Hepatocyte (in vitro differentiated cells): ENCODE data around the gene MGME1. TPM values are rescaled to one million over a fixed set of nuclear protein-coding genes. Genes with fewer than 3 reads are reported as not detected.

Experiments
- DNase-seq: peaks from one replicate; pipeline ENCODE4 v3.0.0-alpha.2; 2016; ENCODE audit warnings: low spot score
- H2AFZ ChIP-seq: fragments of 200-600 bp; sonication (generic); 2 replicates; pipeline ENCODE4 v1.6.0; 2016; ENCODE audit warnings: antibody characterized with exemption, mild to moderate bottlenecking
- H3K27ac ChIP-seq: fragments of 200-600 bp; sonication (generic); 2 replicates; pipeline ENCODE4 v1.5.1; 2016; ENCODE audit warnings: mild to moderate bottlenecking
- H3K27me3 ChIP-seq: fragments of 200-600 bp; sonication (generic); 2 replicates; pipeline ENCODE4 v1.6.1; 2016
- H3K36me3 ChIP-seq: fragments of 200-600 bp; sonication (generic); replicated peaks from 2 replicates; pipeline ENCODE4 v1.5.1; 2016; ENCODE audit warnings: low read depth; ENCODE audit not compliant: insufficient read depth
- H3K4me1 ChIP-seq: fragments of 200-600 bp; sonication (generic); 2 replicates; pipeline ENCODE4 v1.5.1; 2016; ENCODE audit warnings: mild to moderate bottlenecking, moderate library complexity; ENCODE audit not compliant: insufficient read depth
- H3K4me2 ChIP-seq: fragments of 200-600 bp; sonication (generic); 2 replicates; pipeline ENCODE4 v1.6.0; 2016
- H3K4me3 ChIP-seq: fragments of 200-600 bp; sonication (generic); 2 replicates; pipeline ENCODE4 v1.5.1; 2016; ENCODE audit warnings: mild to moderate bottlenecking
- H3K79me2 ChIP-seq: fragments of 200-600 bp; sonication (generic); 2 replicates; pipeline ENCODE4 v1.6.0; 2017; ENCODE audit warnings: mild to moderate bottlenecking
- H3K9me2 ChIP-seq: fragments of 200-600 bp; sonication (generic); replicated peaks from 2 replicates; pipeline ENCODE4 v1.6.0; 2017; ENCODE audit warnings: mild to moderate bottlenecking; ENCODE audit not compliant: insufficient read depth
- H3K9me3 ChIP-seq: fragments of 200-600 bp; sonication (generic); 2 replicates; pipeline ENCODE4 v1.5.1; 2016; ENCODE audit warnings: low read depth, mild to moderate bottlenecking
- H4K20me1 ChIP-seq: fragments of 200-600 bp; sonication (generic); 2 replicates; pipeline ENCODE4 v1.6.0; 2016; ENCODE audit warnings: mild to moderate bottlenecking; ENCODE audit not compliant: insufficient read depth, poor library complexity, severe bottlenecking
- CTCF ChIP-seq: fragments of 200-600 bp; sonication (generic); IDR thresholded peaks from 2 replicates; pipeline ENCODE4 v1.5.1; 2016; ENCODE audit warnings: antibody characterized with exemption, mild to moderate bottlenecking; ENCODE audit not compliant: poor library complexity
- EZH2 ChIP-seq: fragments of 200-600 bp; sonication (generic); IDR thresholded peaks from 2 replicates; pipeline ENCODE4 v1.6.1; 2016; ENCODE audit warnings: antibody characterized with exemption, mild to moderate bottlenecking, borderline replicate concordance
- EZH2phosphoT487 ChIP-seq: fragments of 200-600 bp; sonication (generic); IDR thresholded peaks from one replicate; pipeline ENCODE4 v1.6.1; 2018; ENCODE audit warnings: antibody characterized with exemption, mild to moderate bottlenecking, low read depth, moderate library complexity; ENCODE audit not compliant: unreplicated experiment, severe bottlenecking
- WGBS: methylation state at CpG from one replicate; pipeline ENCODE4 v1.1.6; 2016; ENCODE audit warnings: low lambda C conversion rate; ENCODE audit errors: missing lambda C conversion rate; 5-methylcytosine and 5-hydroxymethylcytosine counted together
- polyA plus RNA-seq: library from polyadenylated mRNA; unstranded; fragments of >200 nt; fragmentation: Nextera tagmentation; extraction: Ambion mirVana; gene quantifications from 2 replicates; pipeline ENCODE4 v1.2.1, GENCODE V29; 2016
- total RNA-seq: library from RNA; depleted of rRNA; stranded (reverse); fragments of >200 nt; gene quantifications from 2 replicates; pipeline ENCODE4 v1.2.3, GENCODE V29; 2014

The MGME1 gene
- total and polyA plus RNA-seq, 2 experiments from 2014 or later, result 15.7 to 17.9 TPM

- Histone ChIP-seq H3K4me1 (peaks cover 34% of the 10 kb centered on the region), H2AFZ (no peak overlapping the region), H3K9me2 (no peaks in the 10 kb centered on the region), H3K4me2 (no peak overlapping the region), H4K20me1 (peaks cover 41% of the 10 kb centered on the region), H3K79me2 (peaks cover 92% of the 10 kb centered on the region), H3K27ac (no peak overlapping the region), H3K36me3 (peaks cover 3% of the 10 kb centered on the region), H3K9me3 (no peaks in the 10 kb centered on the region), H3K27me3 (no peaks in the 10 kb centered on the region), H3K4me3 (no peak overlapping the region)
- TF ChIP-seq EZH2, result no peak
- TF ChIP-seq EZH2phosphoT487, result no peak
- no peak for TF ChIP-seq CTCF
- no peak for DNase-seq
- whole genome bisulfite sequencing, result 94% methylated on average over 8 of the region's 8 CpGs
Observed at GRCh38 chr20:17952692-17953684, 15.8 kb upstream of the MGME1 start.

- H3K4me1 ChIP-seq, result peaks cover 42% of the 10 kb centered on the region
- no peak overlapping the region for H3K4me3 ChIP-seq
- TF ChIP-seq EZH2 (no peak), EZH2phosphoT487 (no peak), CTCF (no peak)
- H3K9me3 ChIP-seq, result no peaks in the 10 kb centered on the region
- peak overlapping the region; percentile 98 for H3K27ac ChIP-seq
- no peak overlapping the region for H2AFZ ChIP-seq
- whole genome bisulfite sequencing, result 98% methylated on average over 5 of the region's 5 CpGs
- no peak overlapping the region for H3K4me2 ChIP-seq
- no peaks in the 10 kb centered on the region for H3K9me2 ChIP-seq
- H3K36me3 ChIP-seq, result peaks cover 3% of the 10 kb centered on the region
- DNase-seq, result no peak
- H3K27me3 ChIP-seq, result no peaks in the 10 kb centered on the region
- peaks cover 91% of the 10 kb centered on the region for H3K79me2 ChIP-seq
- H4K20me1 ChIP-seq, result peaks cover 49% of the 10 kb centered on the region
Observed at GRCh38 chr20:17953935-17954334, 14.9 kb upstream of the MGME1 start.

GRCh38 chr20:17955302-17955701 lies 13.5 kb upstream of the MGME1 start:
- H4K20me1 ChIP-seq, result peaks cover 63% of the 10 kb centered on the region
- H3K4me3 ChIP-seq, result no peak overlapping the region
- H3K27me3 ChIP-seq, result no peaks in the 10 kb centered on the region
- no peak for TF ChIP-seq EZH2phosphoT487
- no peak for TF ChIP-seq EZH2
- TF ChIP-seq CTCF, result no peak
- H2AFZ ChIP-seq, result no peak overlapping the region
- 55% methylated on average over 3 of the region's 3 CpGs for WGBS
- peaks cover 55% of the 10 kb centered on the region for H3K4me1 ChIP-seq
- peaks cover 3% of the 10 kb centered on the region for H3K36me3 ChIP-seq
- no peak for DNase-seq
- no peak overlapping the region for H3K4me2 ChIP-seq
- H3K9me3 ChIP-seq, result no peaks in the 10 kb centered on the region
- peaks cover 97% of the 10 kb centered on the region for H3K79me2 ChIP-seq
- peak overlapping the region; percentile 98 for H3K27ac ChIP-seq
- no peaks in the 10 kb centered on the region for H3K9me2 ChIP-seq
